HL-60/S4 treated with phorbol 12-myristate 13-acetate at 8.2 ng/mL for 4 days and 3 days (cell line): ENCODE results near the gene ZNF718.
"Not testable (repeated sequence)": the region's sequence is repeated elsewhere in the genome, so short reads cannot be mapped to it uniquely, and the experiment has no call there.

ENCODE experiments used
- in situ Hi-C: fragments of 300-500 bp; cut with MboI; formaldehyde crosslinking; loops from 2 replicates; pipeline ENCODE4 v1.15.0; 2022; ENCODE audit warnings: low sequenced_read_pairs

ZNF718 gene

DNA sequence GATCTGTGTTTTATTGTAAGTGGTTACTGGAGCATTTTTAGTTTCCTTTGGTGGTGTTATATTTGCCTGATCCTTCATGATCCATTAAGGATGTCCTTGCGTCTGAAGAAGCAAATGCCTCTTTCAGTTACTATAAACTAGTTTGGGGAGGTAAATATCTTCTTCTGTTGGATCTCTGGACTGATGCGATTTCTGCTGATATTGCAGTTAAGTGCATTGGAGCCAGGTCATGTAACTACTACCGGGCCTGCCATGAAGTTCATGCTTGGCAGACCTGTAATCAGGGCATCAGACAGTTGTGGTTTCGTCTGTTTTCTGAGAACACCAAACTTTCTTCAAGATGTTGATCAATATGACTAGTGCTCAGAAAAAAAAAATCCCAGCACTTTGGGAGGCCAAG, 22.9 kb downstream of the ZNF718 start:
- in situ Hi-C loops, result no loop called here

DNA sequence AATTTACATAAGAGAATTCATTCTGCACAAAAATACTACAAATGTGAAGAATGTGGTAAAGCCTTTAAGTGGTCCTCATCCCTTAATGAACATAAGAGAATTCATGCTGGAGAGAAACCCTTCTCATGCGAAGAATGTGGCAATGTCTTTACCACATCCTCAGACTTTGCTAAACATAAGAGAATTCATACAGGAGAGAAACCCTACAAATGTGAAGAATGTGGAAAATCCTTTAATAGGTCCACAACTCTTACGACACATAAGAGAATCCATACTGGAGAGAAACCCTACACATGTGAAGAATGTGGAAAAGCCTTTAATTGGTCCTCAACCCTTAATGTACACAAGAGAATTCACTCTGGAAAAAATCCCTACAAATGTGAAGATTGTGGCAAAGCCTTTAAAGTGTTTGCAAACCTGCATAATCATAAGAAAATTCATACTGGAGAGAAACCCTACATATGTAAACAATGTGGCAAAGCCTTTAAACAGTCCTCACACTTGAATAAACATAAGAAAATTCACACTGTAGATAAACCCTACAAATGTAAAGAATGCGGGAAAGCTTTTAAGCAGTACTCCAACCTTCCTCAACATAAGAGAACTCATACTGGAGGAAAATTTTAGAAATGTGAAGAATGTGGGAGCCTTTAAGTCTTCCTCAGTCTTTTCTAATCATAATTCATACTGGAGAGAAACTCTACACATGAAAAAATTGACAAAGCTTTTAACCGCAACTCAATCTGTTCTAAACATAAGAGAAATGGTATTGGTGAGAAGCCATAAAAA, 37.4 kb downstream of the ZNF718 start:
- in situ Hi-C loops, result no loop called here

DNA sequence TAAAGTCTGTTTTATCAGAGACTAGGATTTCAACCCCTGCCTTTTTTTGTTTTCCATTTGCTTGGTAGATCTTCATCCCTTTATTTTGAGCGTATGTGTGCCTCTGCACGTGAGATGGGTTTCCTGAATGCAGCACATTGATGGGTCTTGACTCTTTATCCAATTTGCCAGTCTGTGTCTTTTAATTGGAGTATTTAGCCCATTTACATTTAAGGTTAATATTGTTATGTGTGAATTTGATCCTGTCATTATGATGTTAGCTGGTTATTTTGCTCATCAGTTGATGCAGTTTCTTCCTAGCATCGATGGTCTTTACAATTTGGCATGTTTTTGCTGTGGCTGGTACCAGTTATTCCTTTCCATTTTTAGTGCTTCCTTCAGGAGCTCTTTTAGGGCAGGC, 45.3 kb downstream of the ZNF718 start:
- in situ Hi-C loops, result not testable (repeated sequence)

DNA sequence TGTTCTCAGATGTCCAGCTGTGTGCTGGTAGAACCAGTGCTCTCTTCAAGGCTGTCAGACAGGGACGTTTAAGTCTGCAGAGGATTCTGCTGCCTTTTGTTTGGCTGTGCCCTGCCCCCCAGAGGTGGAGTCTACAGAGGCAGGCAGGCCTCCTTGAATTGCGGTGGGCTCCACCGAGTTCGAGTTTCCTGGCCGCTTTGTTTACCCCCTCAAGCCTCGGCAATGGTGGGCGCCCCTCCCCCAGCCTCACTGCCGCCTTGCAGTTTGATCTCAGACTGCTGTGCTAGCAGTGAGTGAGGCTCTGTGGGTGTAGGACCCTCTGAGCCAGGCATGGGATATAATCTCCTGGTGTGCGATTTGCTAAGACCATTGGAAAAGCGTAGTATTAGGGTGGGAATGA, 47.0 kb downstream of the ZNF718 start:
- in situ Hi-C loops, result not testable (repeated sequence)

DNA sequence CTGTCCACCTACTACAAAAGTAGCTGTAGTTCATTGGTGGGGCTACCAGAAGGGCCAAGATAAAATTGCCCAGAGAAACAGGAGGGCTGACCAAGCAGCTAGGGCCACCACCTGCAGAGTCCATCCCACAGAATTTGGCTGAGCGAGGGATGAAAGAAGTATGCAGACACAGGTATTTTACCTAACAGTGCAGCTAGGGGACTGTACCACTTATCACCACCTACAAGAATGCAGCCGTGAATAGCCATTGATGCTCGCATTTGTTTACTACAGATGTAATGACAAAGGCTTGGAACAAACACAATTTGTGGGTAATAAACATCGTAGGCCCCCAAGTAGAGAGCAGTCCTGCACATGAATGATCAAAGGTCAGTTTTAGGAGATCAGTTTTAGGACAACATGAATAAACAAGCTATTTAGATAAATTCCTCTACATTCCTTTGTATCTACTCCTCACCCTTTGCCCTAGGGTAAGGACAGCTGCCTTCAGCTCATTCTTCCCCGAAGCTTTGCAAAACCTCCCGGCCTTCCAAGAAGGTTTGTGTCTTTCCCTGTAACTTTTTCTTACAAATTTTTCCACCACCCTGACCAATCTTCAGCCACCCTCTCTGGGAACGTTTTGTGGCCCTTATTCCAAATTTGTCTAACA, 49.5 kb downstream of the ZNF718 start:
- in situ Hi-C loops, result no loop called here

DNA sequence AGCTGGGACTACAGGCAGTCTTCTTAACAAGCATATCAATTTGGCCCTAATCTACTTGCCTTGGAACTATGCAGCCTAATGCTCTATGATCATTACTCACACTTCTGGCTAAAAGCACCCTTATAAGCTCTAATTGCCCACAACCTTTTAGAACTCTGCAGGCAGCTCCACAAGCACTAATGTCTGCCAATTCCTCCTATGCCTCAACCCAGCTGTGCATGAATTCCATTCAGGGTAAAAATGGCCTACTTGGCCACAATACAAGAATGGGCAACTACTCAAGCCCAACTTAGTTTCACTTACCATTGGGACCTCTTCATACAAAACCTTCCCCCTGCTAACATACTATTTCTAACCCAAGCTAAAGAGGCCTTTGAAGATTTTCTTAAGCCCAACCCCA, 51.7 kb downstream of the ZNF718 start:
- in situ Hi-C loops, result no loop called here

DNA sequence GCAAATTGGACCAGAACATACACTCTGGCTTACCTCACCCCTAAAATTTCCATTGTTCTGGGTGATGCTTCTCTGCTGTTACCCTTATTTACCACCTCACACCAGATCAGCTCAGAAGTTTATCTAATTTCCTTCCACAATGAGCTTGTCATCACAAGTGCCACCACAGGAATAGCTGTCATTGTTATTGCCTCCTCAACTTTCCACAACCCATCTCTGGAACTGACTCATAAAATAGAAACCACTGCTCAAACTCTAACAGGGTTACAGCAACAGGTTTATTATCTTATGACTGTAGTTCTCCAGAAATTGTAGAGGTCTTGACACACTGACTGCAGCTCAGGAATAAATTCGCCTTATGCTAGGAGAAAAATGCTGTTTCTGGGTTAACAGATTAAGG, 52.7 kb downstream of the ZNF718 start:
- in situ Hi-C loops, result no loop called here

DNA sequence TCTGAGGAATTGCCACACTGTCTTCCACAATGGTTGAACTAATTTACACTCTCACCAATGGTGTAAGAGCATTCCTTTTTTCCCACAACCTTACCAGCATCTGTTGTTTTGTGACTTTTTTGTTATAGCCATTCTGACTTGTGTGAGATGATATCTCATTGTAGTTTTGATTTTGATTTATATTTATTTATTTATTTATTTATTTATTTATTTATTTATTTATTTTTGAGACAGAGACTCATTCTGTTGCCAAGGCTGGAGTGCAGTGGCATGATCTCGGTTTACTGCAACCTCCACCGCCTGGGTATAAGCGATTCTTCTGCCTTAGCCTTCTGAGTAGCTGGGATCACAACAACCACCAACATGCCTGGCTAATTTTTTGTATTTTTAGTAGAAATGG, 57.9 kb downstream of the ZNF718 start:
- in situ Hi-C loops, result not testable (repeated sequence)

DNA sequence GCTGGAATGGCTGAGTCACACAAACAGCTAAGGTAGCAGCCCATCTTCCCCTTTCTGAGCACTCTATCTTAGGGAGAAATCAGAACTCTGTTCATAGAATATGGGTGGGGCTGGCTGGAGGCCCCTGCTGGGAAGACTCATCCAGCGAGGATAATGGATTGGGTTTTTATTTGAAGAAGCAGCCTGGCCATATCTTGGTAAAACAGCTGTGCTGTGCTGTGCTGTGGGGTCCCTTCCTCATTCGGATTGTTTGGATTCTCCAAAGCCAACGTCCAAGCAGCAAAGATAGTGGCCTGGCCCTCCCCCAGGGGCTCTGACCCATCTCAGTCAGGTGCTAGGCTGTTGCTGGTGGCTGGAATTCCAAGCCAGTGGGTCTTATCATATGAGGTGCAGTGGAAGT, 63.8 kb downstream of the ZNF718 start:
- in situ Hi-C loops, result no loop called here

DNA sequence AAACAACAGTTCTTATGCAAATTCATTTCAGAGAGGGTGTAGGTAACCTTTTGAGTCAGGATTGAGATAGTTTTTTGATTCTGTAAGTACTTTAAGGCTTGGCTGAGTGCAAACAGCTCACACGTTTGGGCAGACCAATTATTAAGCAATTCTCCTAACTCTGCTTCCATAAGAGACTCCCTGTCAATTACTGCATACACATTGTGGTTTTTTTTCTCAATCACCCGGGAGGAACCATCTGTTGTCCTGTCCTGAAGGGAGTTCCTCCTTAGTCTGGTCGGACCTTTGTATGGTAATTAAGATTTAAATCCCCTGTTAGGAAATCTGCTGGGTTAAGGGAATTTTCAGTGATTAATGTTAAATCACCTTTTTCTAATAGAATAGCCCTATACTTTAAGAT, 70.9 kb downstream of the ZNF718 start:
- in situ Hi-C loops, result not testable (repeated sequence)

DNA sequence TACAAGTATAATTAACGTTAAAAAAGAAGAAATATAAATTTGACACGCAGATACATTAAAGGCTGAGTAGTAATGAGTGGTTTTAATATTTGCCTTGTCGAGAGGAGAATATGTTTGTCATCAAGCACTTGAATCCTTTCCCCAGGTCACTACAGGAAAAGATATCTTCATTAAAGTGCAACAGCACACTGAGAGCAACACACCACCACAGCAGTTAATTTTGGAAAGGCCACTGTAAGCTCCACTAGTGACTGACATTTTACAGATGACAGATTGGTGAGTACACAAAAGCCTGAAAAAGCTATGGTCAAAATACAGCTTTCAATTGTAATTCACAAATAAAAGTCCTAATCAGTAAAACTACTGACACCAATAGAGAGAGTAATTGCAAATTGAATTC, 76.6 kb downstream of the ZNF718 start:
- in situ Hi-C loops, result no loop called here

DNA sequence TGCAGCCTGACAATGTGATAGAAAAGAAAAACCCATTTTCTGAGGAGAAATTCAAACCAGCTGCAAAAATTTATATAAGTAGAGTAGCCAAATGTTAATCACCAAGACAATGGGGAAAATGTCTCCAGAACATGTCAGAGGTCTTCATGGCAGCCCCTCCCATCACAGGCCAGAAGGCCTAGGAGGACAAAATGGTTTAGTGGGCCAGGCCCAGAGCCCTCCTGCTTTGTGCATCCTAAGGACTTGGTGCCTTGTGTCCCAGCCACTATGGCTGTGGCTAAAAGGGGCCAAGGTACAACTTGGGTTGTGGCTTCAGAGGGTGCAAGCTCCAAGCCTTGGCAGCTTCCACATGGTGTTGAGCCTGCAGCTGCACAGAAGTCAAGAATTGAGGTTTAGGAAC, 78.5 kb downstream of the ZNF718 start:
- in situ Hi-C loops, result not testable (repeated sequence)

DNA sequence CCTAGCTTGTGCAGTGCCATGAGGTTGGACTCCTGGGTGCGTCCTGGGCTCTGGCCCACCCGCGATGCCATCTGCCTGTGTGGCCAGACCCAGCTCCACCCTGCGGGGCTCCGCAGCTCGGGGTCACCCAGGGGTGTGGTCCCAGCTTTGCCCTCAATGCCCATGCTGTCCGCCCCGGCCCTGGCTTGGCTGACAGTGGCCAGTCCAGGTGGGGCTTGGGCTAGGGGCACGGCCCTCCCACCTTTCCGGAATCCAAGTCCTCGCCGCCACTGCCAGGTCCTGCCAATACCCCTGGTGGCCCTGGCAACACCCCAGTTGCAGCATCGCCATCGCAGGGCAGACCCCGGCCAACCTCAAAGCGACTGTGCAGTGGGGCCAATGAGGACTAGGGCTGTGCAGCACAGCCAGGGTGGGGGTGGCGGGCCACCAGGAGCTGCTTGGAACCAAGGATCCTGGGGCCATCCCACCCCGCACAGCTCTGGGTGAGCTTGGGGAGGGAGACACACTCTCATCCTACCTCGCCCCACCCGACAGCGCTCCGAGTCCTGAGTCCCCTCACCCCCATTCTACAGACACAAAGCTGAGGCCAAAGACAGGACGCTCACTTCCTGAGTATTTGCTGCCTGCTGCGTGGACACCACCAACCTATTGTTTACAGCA, 80.9 kb downstream of the ZNF718 start:
- in situ Hi-C loops, result no loop called here

DNA sequence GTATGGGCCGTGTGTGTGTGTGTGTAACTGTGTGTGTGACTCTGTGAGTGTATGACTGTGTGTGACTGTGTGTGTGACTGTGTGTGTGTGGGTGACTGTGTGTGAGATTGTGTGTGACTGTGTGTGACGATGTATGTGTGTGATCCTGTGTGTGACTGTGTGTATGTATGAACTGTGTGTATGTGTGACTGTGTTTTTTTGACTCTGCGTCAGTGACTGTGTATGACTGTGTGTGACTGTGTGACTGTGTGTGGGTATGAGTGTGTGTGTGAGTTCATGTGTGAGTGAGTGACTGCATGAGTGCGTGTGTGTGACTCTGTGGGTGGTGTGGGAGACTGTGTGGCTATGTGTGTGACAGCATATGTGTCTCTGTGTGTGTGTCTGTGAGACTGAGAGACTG, 81.8 kb downstream of the ZNF718 start:
- in situ Hi-C loops, result no loop called here

DNA sequence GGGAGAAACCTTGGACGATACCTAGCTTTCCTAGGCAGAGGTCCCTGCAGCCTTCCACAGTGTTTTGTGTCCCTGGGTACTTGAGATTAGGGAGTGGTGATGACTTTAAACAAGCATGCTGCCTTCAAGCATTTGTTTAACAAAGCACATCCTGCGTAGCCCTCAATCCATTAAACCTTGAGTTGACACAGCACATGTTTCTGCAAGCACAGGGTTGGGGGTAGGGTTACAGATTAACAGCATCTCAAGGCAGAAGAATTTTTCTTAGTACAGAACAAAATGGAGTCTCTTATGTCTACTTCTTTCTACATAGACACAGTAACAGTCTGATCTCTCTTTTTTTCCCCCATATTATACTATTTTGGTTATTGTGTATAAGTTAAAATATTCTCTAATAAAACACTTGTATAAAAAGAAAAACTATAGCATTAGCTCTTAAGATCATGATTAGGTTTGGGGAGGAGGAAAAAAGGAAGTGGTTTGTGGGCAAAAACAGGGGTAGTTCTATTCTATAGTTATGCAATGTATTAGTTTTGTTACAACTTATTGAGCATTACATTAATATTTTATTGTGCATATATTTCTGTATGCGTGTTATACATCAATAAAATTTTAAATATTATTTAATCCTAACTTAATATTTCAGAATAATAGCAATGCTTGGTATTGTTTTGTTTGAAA, 84.3 kb downstream of the ZNF718 start:
- in situ Hi-C loops, result not testable (repeated sequence)

DNA sequence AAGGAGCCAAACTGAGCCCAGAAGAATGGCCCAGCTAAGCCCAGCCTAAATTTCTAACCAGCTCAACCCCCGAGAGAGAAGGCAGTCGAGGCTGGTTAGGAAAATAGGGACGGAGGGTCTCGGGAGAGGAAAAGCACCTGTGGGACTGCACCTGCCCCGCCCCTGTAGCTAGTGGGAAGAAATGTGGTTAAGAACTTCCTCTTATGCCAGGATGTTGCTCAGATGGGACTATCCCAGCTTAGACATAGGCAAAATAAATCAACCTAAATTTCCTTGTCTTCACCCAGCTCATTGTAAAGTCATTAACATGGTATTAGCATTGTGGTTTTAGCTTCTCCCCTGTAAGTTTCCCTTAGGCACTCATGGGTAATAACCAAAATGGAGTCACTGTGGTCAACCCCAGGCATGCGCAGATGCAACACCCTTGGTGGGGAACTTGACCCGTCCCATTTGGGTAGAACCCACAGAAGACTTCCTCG, 86.8 kb downstream of the ZNF718 start:
- in situ Hi-C loops, result no loop called here

DNA sequence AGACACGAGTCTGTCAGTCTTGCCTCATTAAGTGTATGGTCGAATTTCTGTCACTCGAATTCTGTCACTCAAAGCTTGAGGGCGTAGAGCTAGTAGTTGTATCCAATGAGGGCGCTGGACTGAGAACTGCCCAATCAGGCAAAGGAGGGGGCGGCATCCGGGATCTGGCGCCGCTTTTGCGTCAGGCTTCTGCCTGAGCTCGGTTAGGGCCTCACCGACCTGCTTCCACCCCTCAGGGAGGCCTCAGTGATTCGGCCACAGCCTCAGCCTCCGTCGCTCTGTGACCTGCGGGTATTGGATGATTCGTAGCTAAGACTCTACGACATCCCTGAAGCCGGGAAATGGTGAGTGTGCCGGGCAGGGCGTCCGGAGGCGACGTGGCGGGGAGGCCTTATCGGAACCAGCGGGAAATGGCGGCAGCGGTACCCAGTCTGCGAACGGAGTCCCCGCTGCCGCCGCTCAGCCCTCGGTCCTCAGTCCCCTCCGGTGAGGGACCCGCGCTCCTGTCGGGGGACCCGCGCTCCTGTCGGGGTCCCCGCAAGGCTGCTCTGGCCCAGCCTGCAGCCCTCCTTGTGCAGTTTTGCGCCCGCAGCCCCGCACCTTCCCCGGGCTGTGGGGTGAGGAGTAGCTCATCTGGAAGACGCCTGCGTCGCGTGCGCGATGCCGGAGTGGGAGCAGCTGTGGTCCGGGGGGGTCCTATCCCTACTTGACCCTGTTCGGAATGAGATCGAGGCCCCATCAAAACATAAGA, 88.3 kb downstream of the ZNF718 start:
- in situ Hi-C loops, result no loop called here

DNA sequence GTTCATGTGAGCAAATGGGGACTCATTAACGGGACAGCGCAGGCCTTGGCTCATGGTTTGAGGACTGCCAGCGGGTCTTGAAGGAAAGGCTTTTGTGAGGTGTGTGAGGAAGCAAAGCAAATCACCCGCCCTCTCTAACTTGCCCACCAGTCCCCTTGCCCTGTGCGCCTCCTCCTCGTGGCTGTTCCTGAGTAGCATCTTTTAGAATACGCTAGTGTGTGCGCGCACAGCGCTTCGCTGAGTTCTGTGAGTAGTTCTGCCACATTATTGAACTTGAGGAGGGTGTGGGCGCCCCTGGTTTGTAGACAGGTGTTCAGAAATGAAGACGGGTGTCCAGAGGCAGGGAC, 88.9 kb downstream of the ZNF718 start:
- in situ Hi-C loops, result not testable (repeated sequence)
